RWPE2 (cell line): ENCODE results near the gene TMEM202.

Experiments used
- ATAC-seq: fragments of 200-7000 bp; cut with Tn5 transposase; 3 replicates; pipeline ENCODE4 v1.9.1; 2021; ENCODE audit warnings: low read depth
- DNase-seq: peaks from one replicate; pipeline ENCODE4 v3.0.0-alpha.2; 2020; ENCODE audit warnings: low spot score
- H3K27ac ChIP-seq: fragments of 450-650 bp; 2 replicates; pipeline ENCODE4 v1.5.1; 2017; ENCODE audit warnings: mild to moderate bottlenecking; ENCODE audit not compliant: poor library complexity, severe bottlenecking
- H3K27me3 ChIP-seq: fragments of 250-450 bp; sonication (Bioruptor Pico); 2 replicates; pipeline ENCODE4 v1.5.1; 2021; ENCODE audit warnings: mild to moderate bottlenecking, moderate library complexity; ENCODE audit not compliant: insufficient read depth, poor library complexity, severe bottlenecking
- H3K36me3 ChIP-seq: fragments of 250-450 bp; sonication (Bioruptor Pico); 2 replicates; pipeline ENCODE4 v1.5.1; 2020; ENCODE audit warnings: low read depth, mild to moderate bottlenecking, moderate library complexity
- H3K4me1 ChIP-seq: fragments of 250-450 bp; sonication (Bioruptor Pico); 2 replicates; pipeline ENCODE4 v1.5.1; 2021; ENCODE audit warnings: mild to moderate bottlenecking, moderate library complexity; ENCODE audit not compliant: insufficient read depth, poor library complexity, severe bottlenecking
- H3K4me3 ChIP-seq: fragments of 250-450 bp; sonication (Bioruptor Pico); 2 replicates; pipeline ENCODE4 v1.5.1; 2021; ENCODE audit warnings: mild to moderate bottlenecking, moderate library complexity; ENCODE audit not compliant: severe bottlenecking
- H3K9me3 ChIP-seq: fragments of 250-450 bp; sonication (Bioruptor Pico); 2 replicates; pipeline ENCODE4 v1.5.1; 2021; ENCODE audit warnings: mild to moderate bottlenecking, moderate library complexity; ENCODE audit not compliant: severe bottlenecking
- TF ChIP-seq, protein P1 (sequence below): fragments of 450-650 bp; IDR thresholded peaks from one replicate; pipeline ENCODE4 v1.5.1; 2017; ENCODE audit warnings: mild to moderate bottlenecking, moderate library complexity; ENCODE audit not compliant: poor library complexity, severe bottlenecking

The TMEM202 gene

GRCh38 chr15:72445426-72445825, 47.3 kb downstream of the TMEM202 start:
- DNase-seq (no peak), ATAC-seq (no peak)
- no peaks in the 10 kb centered on the region for H3K9me3 ChIP-seq
- H3K4me1 ChIP-seq, result no peaks in the 10 kb centered on the region
- no peak overlapping the region for H3K27ac ChIP-seq
- no peak overlapping the region for H3K4me3 ChIP-seq
- H3K36me3 ChIP-seq, result no peaks in the 10 kb centered on the region
- peaks cover 3% of the 10 kb centered on the region for H3K27me3 ChIP-seq
- TF ChIP-seq, protein P1, sequence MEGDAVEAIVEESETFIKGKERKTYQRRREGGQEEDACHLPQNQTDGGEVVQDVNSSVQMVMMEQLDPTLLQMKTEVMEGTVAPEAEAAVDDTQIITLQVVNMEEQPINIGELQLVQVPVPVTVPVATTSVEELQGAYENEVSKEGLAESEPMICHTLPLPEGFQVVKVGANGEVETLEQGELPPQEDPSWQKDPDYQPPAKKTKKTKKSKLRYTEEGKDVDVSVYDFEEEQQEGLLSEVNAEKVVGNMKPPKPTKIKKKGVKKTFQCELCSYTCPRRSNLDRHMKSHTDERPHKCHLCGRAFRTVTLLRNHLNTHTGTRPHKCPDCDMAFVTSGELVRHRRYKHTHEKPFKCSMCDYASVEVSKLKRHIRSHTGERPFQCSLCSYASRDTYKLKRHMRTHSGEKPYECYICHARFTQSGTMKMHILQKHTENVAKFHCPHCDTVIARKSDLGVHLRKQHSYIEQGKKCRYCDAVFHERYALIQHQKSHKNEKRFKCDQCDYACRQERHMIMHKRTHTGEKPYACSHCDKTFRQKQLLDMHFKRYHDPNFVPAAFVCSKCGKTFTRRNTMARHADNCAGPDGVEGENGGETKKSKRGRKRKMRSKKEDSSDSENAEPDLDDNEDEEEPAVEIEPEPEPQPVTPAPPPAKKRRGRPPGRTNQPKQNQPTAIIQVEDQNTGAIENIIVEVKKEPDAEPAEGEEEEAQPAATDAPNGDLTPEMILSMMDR, result no peak

DNA sequence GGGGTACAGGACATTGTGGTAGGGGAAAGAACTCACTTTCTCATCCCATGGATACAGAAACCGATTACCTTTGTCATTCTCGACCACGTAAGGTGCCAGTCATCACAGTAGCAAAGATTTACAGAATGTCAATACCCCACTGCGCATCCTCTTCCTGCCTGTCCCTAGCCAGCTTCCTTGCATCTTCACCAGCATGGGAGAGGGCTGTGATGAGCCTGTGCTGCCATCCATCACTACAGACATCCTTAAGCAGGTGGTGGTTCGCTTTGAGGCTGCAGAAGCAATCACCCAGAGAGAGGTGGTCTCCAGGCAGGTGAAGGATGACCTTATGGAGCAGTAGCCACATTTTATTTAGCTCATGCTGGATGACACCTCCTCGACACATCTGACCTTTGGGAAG, 52.7 kb downstream of the TMEM202 start:
- Histone ChIP-seq H3K27me3 (peaks cover 3% of the 10 kb centered on the region), H3K9me3 (no peaks in the 10 kb centered on the region), H3K27ac (no peak overlapping the region), H3K4me1 (no peaks in the 10 kb centered on the region), H3K36me3 (no peaks in the 10 kb centered on the region), H3K4me3 (no peak overlapping the region)
- DNase-seq (no peak), ATAC-seq (0 out of 3 replicates have a peak, but pooled peaks have one; percentile 31)
- TF ChIP-seq, protein P1, result no peak

GRCh38 chr15:72451224-72451623, 53.1 kb downstream of the TMEM202 start:
- Histone ChIP-seq H3K4me1 (no peaks in the 10 kb centered on the region), H3K9me3 (no peaks in the 10 kb centered on the region), H3K36me3 (no peaks in the 10 kb centered on the region), H3K4me3 (no peak overlapping the region), H3K27ac (no peak overlapping the region), H3K27me3 (peaks cover 3% of the 10 kb centered on the region)
- TF ChIP-seq, protein P1, result no peak
- no peak for ATAC-seq
- no peak for DNase-seq

- no peaks in the 10 kb centered on the region for H3K4me1 ChIP-seq
- H3K9me3 ChIP-seq, result no peaks in the 10 kb centered on the region
- no peak for ATAC-seq
- no peak for DNase-seq
- no peak overlapping the region for H3K27ac ChIP-seq
- no peaks in the 10 kb centered on the region for H3K27me3 ChIP-seq
- H3K4me3 ChIP-seq, result no peak overlapping the region
- TF ChIP-seq, protein P1, result no peak
- no peaks in the 10 kb centered on the region for H3K36me3 ChIP-seq
Observed at GRCh38 chr15:72456684-72457083, 58.6 kb downstream of the TMEM202 start.
